Measurements from ENCODE around the gene MPND.

GRCh38 chr19:4396949-4397783, 53.8 kb downstream of the MPND start:
- TF ChIP-seq POLR2A (IDR thresholded peaks at IDR 0.05): no peak
- TF ChIP-seq CTCF (IDR thresholded peaks at IDR 0.05): no peak
